Hematopoietic multipotent progenitor cell treated with erythropoietin and hydrocortisone succinate and interleukin-3 and kit ligand, for 8 days (in vitro differentiated cells): Measurements from ENCODE around the gene CCDC148.
"Not testable (repeated sequence)": the region's sequence is repeated elsewhere in the genome, so short reads cannot be mapped to it uniquely, and the experiment has no call there.

Source experiments
- DNase-seq: peaks from one replicate; pipeline ENCODE4 v3.0.0-alpha.2; 2015

The CCDC148 gene

GRCh38 chr2:158413581-158413980, 43.0 kb downstream of the CCDC148 start:
- no peak for DNase-seq

- no peak for DNase-seq
These were observed 44.3 kb downstream of the CCDC148 start for GRCh38 chr2:158412206-158412605.

GRCh38 chr2:158411748-158412147, 44.8 kb downstream of the CCDC148 start:
- no peak for DNase-seq

GRCh38 chr2:158410132-158410531, 46.4 kb downstream of the CCDC148 start:
- no peak for DNase-seq

- no peak for DNase-seq
These were observed 49.5 kb downstream of the CCDC148 start for GRCh38 chr2:158407031-158407430.

- no peak for DNase-seq
These were observed 51.2 kb downstream of the CCDC148 start for GRCh38 chr2:158405341-158405740.

- no peak for DNase-seq
These were observed 53.3 kb downstream of the CCDC148 start for GRCh38 chr2:158403237-158403636.

GRCh38 chr2:158402665-158403064, 53.9 kb downstream of the CCDC148 start:
- DNase-seq, result no peak

GRCh38 chr2:158395166-158395565, 61.4 kb downstream of the CCDC148 start:
- DNase-seq, result no peak

GRCh38 chr2:158394453-158394852, 62.1 kb downstream of the CCDC148 start:
- no peak for DNase-seq

GRCh38 chr2:158393886-158394285, 62.7 kb downstream of the CCDC148 start:
- no peak for DNase-seq

- DNase-seq, result no peak
These were observed 63.9 kb downstream of the CCDC148 start for GRCh38 chr2:158392687-158393086.

GRCh38 chr2:158391876-158392275, 64.7 kb downstream of the CCDC148 start:
- no peak for DNase-seq

- DNase-seq, result no peak
These were observed 65.2 kb downstream of the CCDC148 start for GRCh38 chr2:158391361-158391760.

GRCh38 chr2:158388159-158388558, 68.4 kb downstream of the CCDC148 start:
- no peak for DNase-seq

- no peak for DNase-seq
These were observed 70.9 kb downstream of the CCDC148 start for GRCh38 chr2:158385646-158386045.

GRCh38 chr2:158381978-158382377, 74.6 kb downstream of the CCDC148 start:
- DNase-seq, result no peak

- DNase-seq, result no peak
These were observed 75.3 kb downstream of the CCDC148 start for GRCh38 chr2:158381205-158381604.

- DNase-seq, result no peak
These were observed 75.8 kb downstream of the CCDC148 start for GRCh38 chr2:158380746-158381145.

- no peak for DNase-seq
These were observed 77.6 kb downstream of the CCDC148 start for GRCh38 chr2:158378926-158379325.

GRCh38 chr2:158366342-158366741, 90.2 kb downstream of the CCDC148 start:
- no peak for DNase-seq

GRCh38 chr2:158359846-158360245, 96.7 kb downstream of the CCDC148 start:
- DNase-seq, result no peak

- DNase-seq, result no peak
These were observed 98.9 kb downstream of the CCDC148 start for GRCh38 chr2:158357699-158358098.

- no peak for DNase-seq
These were observed 99.4 kb downstream of the CCDC148 start for GRCh38 chr2:158357122-158357521.

- DNase-seq, result not testable (repeated sequence)
These were observed 105.1 kb downstream of the CCDC148 start for GRCh38 chr2:158351466-158351816.
